Measurements from ENCODE around the gene LANCL3. TPM values are rescaled to one million over a fixed set of nuclear protein-coding genes. Genes with fewer than 3 reads are reported as not detected.

Gene LANCL3
- polyA plus RNA-seq, 2 of the 4 experiments (the other 2 are of a cell fraction): not detected

- FAIRE-seq: no peak
- Histone ChIP-seq H3K4me1 (no peaks in the 10 kb centered on the region), H3K9me3 (no peaks in the 10 kb centered on the region), H3K4me2 (no peak overlapping the region), H3K27ac (no peak overlapping the region), H3K4me3 (no peak overlapping the region)
- CTCF ChIA-PET: interaction anchor here (1.2 kb wide), 1 partner anchor 138 kb away, joined by 3 read pairs; no protein-coding TSS in a partner anchor
- no peak for ATAC-seq
- TF ChIP-seq POLR2A (IDR thresholded peaks at IDR 0.05; ENCODE audit: low read length) (no peak), SREBF2 (IDR thresholded peaks at IDR 0.05) (no peak), MAX (IDR thresholded peaks at IDR 0.05) (no peak), RARB (CRISPR knock-in tag; IDR thresholded peaks at IDR 0.05) (no peak), TP53 (CRISPR knock-in tag; IDR thresholded peaks at IDR 0.05) (no peak), REST (IDR thresholded peaks at IDR 0.05) (no peak), RAD21 (conservative IDR thresholded peaks at IDR 0.05 in 1 of 2, IDR thresholded peaks at IDR 0.05 in 1 of 2) (no peak), RNF2 (IDR thresholded peaks at IDR 0.05; ENCODE audit: borderline replicate concordance, low read depth) (no peak), PHF8 (IDR thresholded peaks at IDR 0.05; ENCODE audit: borderline replicate concordance, low read depth) (no peak), EP300 (IDR thresholded peaks at IDR 0.05) (no peak), RFX5 (IDR thresholded peaks at IDR 0.05) (no peak), ESRRA (IDR thresholded peaks at IDR 0.05; ENCODE audit: borderline replicate concordance, low read length) (no peak), BCL3 (IDR thresholded peaks at IDR 0.05) (no peak), ATOH8 (CRISPR knock-in tag; IDR thresholded peaks at IDR 0.05; ENCODE audit: low read depth) (no peak), CHD4 (IDR thresholded peaks at IDR 0.05; ENCODE audit: borderline replicate concordance) (no peak), JUNB (IDR thresholded peaks at IDR 0.05) (no peak), KDM1A (IDR thresholded peaks at IDR 0.05; ENCODE audit: low read depth) (no peak), GATA3 (IDR thresholded peaks at IDR 0.05; ENCODE audit: borderline replicate concordance) (no peak)
- 4% methylated on average over 2 of the region's 2 CpGs for WGBS (ENCODE audit: missing lambda C conversion rate)
- DNase-seq (ENCODE audit: low read depth in 1 of 2, low spot score in 1 of 2): no peak
- POLR2A ChIA-PET: no interaction called here
These were observed 35.8 kb downstream of the LANCL3 start for GRCh38 chrX:37607243-37607642.

- POLR2A ChIA-PET: no interaction called here
- Histone ChIP-seq H3K4me3 (no peak overlapping the region), H3K4me2 (no peak overlapping the region), H3K27ac (no peak overlapping the region), H3K4me1 (no peaks in the 10 kb centered on the region), H3K9me3 (no peaks in the 10 kb centered on the region)
- TF ChIP-seq ZSCAN20 (CRISPR knock-in tag; IDR thresholded peaks at IDR 0.05) (no peak), POLR2A (IDR thresholded peaks at IDR 0.05; ENCODE audit: low read length) (no peak), HES2 (IDR thresholded peaks at IDR 0.05) (no peak), MAZ (IDR thresholded peaks at IDR 0.05; ENCODE audit: borderline replicate concordance, low read depth, low read length) (no peak), FOSB (CRISPR knock-in tag; IDR thresholded peaks at IDR 0.05) (no peak), SREBF2 (IDR thresholded peaks at IDR 0.05) (no peak), ZC3H11A (IDR thresholded peaks at IDR 0.05) (no peak), POLR2AphosphoS2 (conservative IDR thresholded peaks at IDR 0.05; ENCODE audit: low read length) (no peak), HEYL (CRISPR knock-in tag; IDR thresholded peaks at IDR 0.05) (no peak), EHF (CRISPR knock-in tag; IDR thresholded peaks at IDR 0.05) (no peak)
- DNase-seq (ENCODE audit: low read depth in 1 of 2, low spot score in 1 of 2) (no peak), FAIRE-seq (no peak), ATAC-seq (no peak)
- 28% methylated on average over 2 of the region's 2 CpGs for WGBS (ENCODE audit: missing lambda C conversion rate)
- CTCF ChIA-PET: no interaction called here
These were observed 36.7 kb downstream of the LANCL3 start for GRCh38 chrX:37608156-37608555.
